GM21447 (cell line): ENCODE measurements around the gene SCN3A.

ENCODE experiments used
- ATAC-seq: cut with Tn5 transposase; IDR thresholded peaks from one replicate; pipeline ENCODE4 v1.9.1; 2021; ENCODE audit not compliant: unreplicated experiment

The SCN3A gene

DNA sequence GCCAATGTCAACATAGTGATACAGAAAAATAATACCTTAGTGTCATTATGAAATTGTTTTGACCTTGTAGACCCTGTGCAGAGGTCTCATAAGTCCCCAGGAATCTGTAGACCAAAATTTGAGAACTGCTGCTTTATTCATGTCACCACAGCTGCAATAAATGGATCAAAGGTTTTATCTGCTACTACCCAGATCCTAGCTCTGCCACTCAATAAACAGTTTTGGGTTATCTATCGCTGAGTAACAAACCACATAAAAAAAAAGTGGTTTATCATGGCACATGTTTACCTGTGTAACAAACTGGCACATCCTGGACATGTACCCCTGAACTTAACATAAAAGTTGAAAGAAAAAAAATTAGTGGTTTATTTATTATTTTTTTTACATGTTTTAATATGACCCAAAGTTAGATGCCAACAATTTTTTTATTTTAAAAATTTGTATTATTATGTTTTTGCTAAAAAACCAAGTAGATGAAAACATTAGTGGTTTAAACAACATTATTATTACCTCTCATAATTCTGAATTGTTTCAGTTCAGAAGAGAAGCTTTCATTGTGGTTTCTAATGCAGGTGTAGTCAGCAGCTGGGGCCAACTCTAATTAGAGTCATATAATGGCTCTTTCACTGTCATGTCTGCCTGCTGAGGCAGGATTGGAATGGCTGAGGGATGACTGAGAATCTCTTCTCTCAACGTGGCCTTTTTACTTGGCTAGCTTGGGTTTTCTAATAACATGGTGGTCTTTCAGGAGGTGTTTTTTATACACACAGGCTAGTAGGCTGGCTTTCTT, 145.2 kb downstream of the SCN3A start:
- ATAC-seq: no peak

DNA sequence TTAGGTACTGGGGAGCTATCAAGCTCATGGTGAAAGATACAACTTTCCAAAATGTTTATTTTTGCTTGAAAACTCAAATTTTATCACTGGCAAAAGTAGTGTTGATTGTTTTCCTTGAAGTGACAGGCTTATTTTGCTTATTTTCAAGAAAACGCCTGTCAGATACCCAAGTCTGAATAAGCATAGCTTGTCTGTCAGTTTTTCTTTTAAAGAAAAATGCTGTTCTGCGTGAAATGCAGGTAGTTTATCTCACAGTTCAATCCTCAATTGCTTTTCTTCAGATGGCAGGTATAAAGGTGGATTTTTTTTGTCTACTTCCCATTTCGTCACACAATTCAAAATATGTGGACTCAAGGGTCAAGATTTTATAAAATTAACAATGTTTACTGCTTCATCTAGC, 145.9 kb downstream of the SCN3A start:
- ATAC-seq: no peak

DNA sequence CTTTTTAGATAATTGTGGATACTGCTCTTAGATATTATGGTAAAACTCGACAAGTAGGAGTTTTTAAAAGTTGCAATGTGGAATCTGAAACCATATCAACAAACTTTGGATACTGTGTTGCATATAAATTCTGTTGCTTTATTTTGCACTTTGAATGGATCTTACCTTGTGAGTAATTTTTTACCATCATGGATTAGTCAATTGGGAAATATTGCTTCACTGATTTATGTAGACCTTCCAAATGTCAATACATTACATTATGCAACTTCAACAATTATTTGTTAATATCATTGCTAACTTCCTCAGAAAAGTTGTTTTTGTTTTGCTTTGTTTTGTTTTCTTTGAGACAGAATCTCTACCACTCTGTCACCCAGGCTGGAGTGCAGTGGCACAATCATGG, 146.5 kb downstream of the SCN3A start:
- ATAC-seq: no peak

DNA sequence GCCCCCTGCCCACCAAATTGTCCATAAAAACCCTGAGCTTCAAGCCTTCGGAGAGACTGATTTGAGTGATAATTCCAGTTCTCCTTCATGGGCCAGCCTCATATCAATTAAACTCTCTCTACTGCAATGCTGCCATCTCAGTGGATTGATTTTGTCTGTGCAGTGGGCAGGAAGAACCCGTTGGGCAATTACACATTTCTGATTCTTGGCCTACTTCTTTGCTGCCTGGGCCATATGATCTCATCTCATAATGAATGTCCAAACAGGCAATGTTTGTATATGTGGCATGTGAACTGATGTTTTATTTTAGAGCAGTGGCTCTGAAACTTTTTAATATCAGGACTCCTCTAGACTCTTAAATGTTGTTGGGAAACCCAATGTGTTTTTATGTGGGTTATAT, 147.3 kb downstream of the SCN3A start:
- no peak for ATAC-seq

DNA sequence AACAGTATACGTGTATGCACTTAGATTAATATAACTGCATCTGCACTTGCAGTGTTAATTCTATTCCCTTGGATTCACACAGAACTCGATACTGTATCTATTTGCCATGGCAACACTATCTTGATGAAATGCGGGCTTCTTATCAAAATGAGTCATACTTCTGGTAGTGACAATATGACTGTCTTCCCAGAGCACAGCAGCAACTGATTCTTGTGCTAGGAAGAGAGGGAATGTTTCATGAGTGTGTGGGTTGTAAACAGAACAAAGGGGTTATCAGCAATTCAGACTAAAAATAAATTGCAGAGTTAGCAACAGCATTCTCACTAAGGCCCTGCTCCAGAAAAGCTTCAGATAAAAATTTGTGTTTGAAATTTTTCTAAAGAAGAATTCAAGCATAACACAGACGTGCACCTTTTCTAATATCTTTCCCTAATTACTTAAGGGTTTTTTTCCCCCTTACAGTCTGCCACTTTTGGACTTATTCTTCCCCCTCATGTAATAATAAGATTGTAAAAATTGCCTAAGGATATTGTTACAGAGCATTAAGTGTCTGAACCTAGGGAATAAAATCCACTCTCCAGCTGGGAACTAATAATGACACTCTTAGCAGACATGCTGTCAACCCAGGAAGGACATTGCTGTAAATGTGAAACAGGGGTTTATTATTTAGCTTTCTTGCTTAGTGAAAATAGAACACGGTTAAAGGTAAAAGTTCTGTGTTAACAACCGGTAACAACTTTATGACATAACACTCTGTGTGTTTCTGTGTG, 148.6 kb downstream of the SCN3A start:
- ATAC-seq: no peak

DNA sequence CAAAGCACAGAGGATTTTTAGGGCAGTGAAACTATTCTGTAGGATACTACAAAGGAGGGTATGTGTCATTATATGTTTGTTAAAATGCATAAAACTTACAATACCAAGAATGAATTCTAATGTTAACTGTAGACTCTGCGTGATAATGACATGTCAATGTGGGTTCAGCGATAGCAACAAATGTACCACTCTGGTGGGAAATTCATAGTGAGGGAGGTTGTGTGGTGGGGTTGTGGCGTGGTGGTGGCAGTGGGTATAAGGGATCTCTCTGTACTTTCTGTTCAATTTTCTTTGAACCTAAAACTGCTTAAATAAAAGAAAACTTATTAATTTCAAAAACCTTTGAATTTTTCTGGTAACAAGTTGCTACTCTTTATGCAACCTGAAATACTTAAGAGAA, 149.2 kb downstream of the SCN3A start:
- ATAC-seq: no peak

DNA sequence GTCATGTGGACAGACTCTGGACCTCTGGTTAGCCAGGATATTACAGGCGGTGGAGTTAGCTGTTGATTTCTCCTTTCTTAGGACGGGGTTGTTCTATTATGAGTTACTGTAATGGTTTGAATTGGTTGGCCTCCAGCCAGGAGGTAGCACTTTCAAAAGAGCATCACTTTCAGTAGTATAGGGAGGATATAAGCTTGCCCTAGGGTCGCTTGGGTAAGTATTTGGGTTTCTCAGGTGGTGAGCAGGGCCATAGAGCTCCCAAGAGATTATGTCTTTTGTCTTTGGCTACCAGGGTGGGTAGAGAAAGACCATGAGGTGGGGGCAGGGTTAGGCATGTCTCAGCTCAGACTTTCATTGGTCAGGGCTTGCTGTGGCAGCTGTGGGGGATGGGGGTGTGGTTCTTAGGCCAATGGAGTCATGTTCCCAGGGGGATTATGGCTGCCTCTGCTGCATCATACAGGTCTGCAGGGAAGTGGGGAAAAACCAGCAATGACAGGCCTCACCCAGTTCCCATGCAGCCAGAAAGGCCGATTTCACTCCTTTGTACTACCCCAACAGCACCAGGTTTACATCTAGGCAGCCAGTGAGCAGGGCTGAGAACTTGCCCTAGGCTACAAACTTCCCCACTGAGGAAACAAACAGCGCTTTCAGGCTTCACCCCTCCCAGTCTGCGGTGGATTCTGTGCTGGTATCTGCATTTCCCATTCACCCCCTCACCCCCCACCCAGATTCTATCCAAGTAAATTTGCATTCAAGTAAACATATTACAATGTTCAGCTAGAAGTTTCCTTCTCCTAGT, 159.1 kb downstream of the SCN3A start:
- no peak for ATAC-seq
